PC-3 (cell line): ENCODE results near the gene IL19. TPM values are rescaled to one million over a fixed set of nuclear protein-coding genes. Genes with fewer than 3 reads are reported as not detected.

Experiments used
- ATAC-seq: fragments of 200-7000 bp; cut with Tn5 transposase; 2 replicates; pipeline ENCODE4 v1.9.1; 2020; ENCODE audit warnings: mild to moderate bottlenecking, moderate library complexity
- BruUV-seq: library from RNA; stranded (reverse); fragments of 400-500 nt; replicated peaks from 2 replicates; lab custom pipeline; 2021; lab: Mats Ljungman, UMichigan
- CTCF ChIA-PET: fragments of 300-600 bp; sonication (Branson Sonifier 250); formaldehyde crosslinking; loops from one replicate; lab custom pipeline; 2022; ENCODE audit warnings: antibody characterized with exemption; lab: Charles Lee
- POLR2A ChIA-PET: fragments of 300-600 bp; sonication (Branson Sonifier 250); formaldehyde crosslinking; loops from one replicate; lab custom pipeline; 2022; ENCODE audit warnings: antibody characterized with exemption; ENCODE audit not compliant: unreplicated experiment; lab: Charles Lee
- DNase-seq: peaks from one replicate; pipeline ENCODE4 v3.0.0-alpha.2; 2015
- H2AFZ ChIP-seq: fragments of 300-600 bp; sonication (generic); 2 replicates; pipeline ENCODE4 v1.6.0; 2016; ENCODE audit warnings: antibody characterized with exemption, low read length
- H3F3A ChIP-seq: fragments of 300-600 bp; sonication (generic); one replicate; pipeline ENCODE4 v1.6.0; 2017; ENCODE audit warnings: antibody characterized with exemption, low read length, control low read depth, mild to moderate bottlenecking; ENCODE audit not compliant: unreplicated experiment
- H3K27ac ChIP-seq: fragments of 300-600 bp; sonication (generic); 2 replicates; pipeline ENCODE4 v1.5.1; 2016; ENCODE audit warnings: mild to moderate bottlenecking, low read length
- H3K27me3 ChIP-seq: fragments of 300-600 bp; sonication (generic); 2 replicates; pipeline ENCODE4 v1.6.1; 2016; ENCODE audit warnings: low read length, mixed read lengths
- H3K36me3 ChIP-seq: fragments of 300-600 bp; sonication (generic); 2 replicates; pipeline ENCODE4 v1.6.1; 2016; ENCODE audit warnings: low read depth, mixed run types, low read length, mixed read lengths
- H3K4me1 ChIP-seq: fragments of 300-600 bp; sonication (generic); 2 replicates; pipeline ENCODE4 v1.5.1; 2016; ENCODE audit warnings: low read length; ENCODE audit not compliant: insufficient read depth
- H3K4me2 ChIP-seq: fragments of 300-600 bp; sonication (generic); 2 replicates; pipeline ENCODE4 v1.6.0; 2016; ENCODE audit warnings: low read length
- H3K4me3 ChIP-seq: fragments of 300-600 bp; sonication (generic); 2 replicates; pipeline ENCODE4 v1.5.1; 2016; ENCODE audit warnings: mild to moderate bottlenecking, low read length, mixed read lengths
- H3K79me2 ChIP-seq: fragments of 300-600 bp; sonication (generic); 2 replicates; pipeline ENCODE4 v1.6.1; 2017; ENCODE audit warnings: low read length, mixed read lengths
- H3K9ac ChIP-seq: fragments of 300-600 bp; sonication (generic); 2 replicates; pipeline ENCODE4 v1.6.0; 2016; ENCODE audit warnings: mild to moderate bottlenecking, low read length
- H3K9me2 ChIP-seq: fragments of 300-600 bp; sonication (generic); replicated peaks from 2 replicates; pipeline ENCODE4 v1.6.1; 2016; ENCODE audit warnings: mixed run types, low read length, mixed read lengths
- H3K9me3 ChIP-seq: fragments of 300-600 bp; sonication (generic); 2 replicates; pipeline ENCODE4 v1.6.1; 2016; ENCODE audit warnings: low read length, mixed read lengths
- H4K20me1 ChIP-seq: fragments of 300-600 bp; sonication (generic); 2 replicates; pipeline ENCODE4 v1.6.1; 2016; ENCODE audit warnings: low read length, mixed read lengths
- EZH2 ChIP-seq: fragments of 300-600 bp; sonication (generic); IDR thresholded peaks from one replicate; pipeline ENCODE4 v1.6.1; 2017; ENCODE audit warnings: antibody characterized with exemption, mild to moderate bottlenecking, low read length; ENCODE audit not compliant: unreplicated experiment
- EZH2phosphoT487 ChIP-seq: fragments of 300-600 bp; sonication (generic); IDR thresholded peaks from 2 replicates; pipeline ENCODE4 v1.6.1; 2018; ENCODE audit warnings: mild to moderate bottlenecking, antibody characterized with exemption, low read length, borderline replicate concordance
- intact Hi-C: fragments of 100-400 bp; cut with micrococcal nuclease; formaldehyde crosslinking; loops from 2 replicates; pipeline ENCODE4 v1.9.0; 2023
- total RNA-seq: library from RNA; depleted of rRNA; stranded (reverse); fragments of >200 nt; gene quantifications from 2 replicates; pipeline ENCODE4 v1.2.3, GENCODE V29; 2014
- TF ChIP-seq, protein P1 (sequence below): fragments of 300-600 bp; sonication (generic); conservative IDR thresholded peaks from 2 replicates; pipeline ENCODE4 v1.5.1; 2017; ENCODE audit warnings: antibody characterized with exemption, low read depth, mild to moderate bottlenecking, low read length

The IL19 gene
- total RNA-seq, 1 experiment from 2014 or later: not detected

DNA sequence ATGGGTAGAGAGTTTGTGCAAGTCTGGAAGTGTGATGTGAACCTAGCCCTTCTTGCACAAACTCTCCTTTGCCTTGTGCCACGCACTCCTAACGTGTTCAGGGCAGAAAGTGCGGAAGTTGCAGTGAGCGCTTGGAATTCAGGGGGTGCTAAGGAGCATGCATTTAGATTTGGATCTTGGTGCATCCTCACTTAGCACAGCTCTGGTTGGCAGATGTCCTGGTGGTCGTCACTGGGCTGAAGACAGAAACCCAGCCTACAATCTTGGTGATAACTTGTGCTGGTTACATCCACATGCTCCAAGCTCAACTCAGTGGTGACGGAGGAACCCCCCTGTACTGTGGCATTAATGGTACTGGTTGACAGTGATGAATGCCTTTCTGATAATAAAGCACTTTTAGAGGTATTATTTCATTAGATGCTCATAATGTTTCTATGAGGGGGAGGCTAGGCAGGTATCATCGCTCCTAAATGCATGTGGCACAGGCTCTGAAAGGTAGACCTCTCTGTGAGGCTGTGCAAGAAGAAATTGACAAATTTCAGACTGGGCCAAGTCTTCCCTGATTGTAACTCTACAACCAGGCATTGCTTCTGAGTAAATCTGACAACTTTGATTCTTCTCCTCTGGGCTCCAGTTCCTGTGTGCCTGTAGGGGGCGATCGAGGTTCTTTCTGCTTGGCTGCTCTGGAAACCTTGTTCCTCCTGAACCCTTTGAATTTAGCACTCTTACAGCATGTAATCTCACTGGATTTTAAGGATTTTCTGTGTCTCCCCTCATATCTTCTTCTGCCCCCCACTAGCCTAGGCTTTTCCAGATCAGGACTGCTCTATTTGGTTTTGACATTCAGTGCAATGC, 45.2 kb upstream of the IL19 start:
- TF ChIP-seq, protein P1, sequence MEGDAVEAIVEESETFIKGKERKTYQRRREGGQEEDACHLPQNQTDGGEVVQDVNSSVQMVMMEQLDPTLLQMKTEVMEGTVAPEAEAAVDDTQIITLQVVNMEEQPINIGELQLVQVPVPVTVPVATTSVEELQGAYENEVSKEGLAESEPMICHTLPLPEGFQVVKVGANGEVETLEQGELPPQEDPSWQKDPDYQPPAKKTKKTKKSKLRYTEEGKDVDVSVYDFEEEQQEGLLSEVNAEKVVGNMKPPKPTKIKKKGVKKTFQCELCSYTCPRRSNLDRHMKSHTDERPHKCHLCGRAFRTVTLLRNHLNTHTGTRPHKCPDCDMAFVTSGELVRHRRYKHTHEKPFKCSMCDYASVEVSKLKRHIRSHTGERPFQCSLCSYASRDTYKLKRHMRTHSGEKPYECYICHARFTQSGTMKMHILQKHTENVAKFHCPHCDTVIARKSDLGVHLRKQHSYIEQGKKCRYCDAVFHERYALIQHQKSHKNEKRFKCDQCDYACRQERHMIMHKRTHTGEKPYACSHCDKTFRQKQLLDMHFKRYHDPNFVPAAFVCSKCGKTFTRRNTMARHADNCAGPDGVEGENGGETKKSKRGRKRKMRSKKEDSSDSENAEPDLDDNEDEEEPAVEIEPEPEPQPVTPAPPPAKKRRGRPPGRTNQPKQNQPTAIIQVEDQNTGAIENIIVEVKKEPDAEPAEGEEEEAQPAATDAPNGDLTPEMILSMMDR: peak; percentile 89
- TF ChIP-seq EZH2 (no peak), EZH2phosphoT487 (no peak)
- no peak overlapping the region; the same call in 1 of the 2 replicates for H3K27ac ChIP-seq
- peaks cover 69% of the 10 kb centered on the region for H3K79me2 ChIP-seq
- peak; percentile 69 for DNase-seq
- H3K9me2 ChIP-seq: no peaks in the 10 kb centered on the region
- no peak overlapping the region for H2AFZ ChIP-seq
- ChIA-PET POLR2A (no interaction called here), CTCF (interaction anchor here (0.6 to 1.7 kb wide), 4 partner anchors 10 to 296 kb away, joined by 3 to 10 read pairs (median 6); no protein-coding TSS in a partner anchor)
- peaks cover 29% of the 10 kb centered on the region for H3K4me1 ChIP-seq
- no peaks in the 10 kb centered on the region for H3F3A ChIP-seq
- BruUV-seq: no TSS peak
- ATAC-seq: peak; percentile 47
- H3K4me3 ChIP-seq: no peak overlapping the region
- intact Hi-C loops: loop anchor here (5.0 kb wide), 1 partner anchor 352 kb away; no protein-coding TSS in a partner anchor
- no peak overlapping the region; the same call in 1 of the 2 replicates for H3K9ac ChIP-seq
- no peaks in the 10 kb centered on the region for H3K27me3 ChIP-seq
- no peak overlapping the region for H3K4me2 ChIP-seq
- no peaks in the 10 kb centered on the region for H3K9me3 ChIP-seq
- H3K36me3 ChIP-seq: peaks cover 12% of the 10 kb centered on the region; the same call in 1 of the 2 replicates
- peaks cover 20% of the 10 kb centered on the region for H4K20me1 ChIP-seq

DNA sequence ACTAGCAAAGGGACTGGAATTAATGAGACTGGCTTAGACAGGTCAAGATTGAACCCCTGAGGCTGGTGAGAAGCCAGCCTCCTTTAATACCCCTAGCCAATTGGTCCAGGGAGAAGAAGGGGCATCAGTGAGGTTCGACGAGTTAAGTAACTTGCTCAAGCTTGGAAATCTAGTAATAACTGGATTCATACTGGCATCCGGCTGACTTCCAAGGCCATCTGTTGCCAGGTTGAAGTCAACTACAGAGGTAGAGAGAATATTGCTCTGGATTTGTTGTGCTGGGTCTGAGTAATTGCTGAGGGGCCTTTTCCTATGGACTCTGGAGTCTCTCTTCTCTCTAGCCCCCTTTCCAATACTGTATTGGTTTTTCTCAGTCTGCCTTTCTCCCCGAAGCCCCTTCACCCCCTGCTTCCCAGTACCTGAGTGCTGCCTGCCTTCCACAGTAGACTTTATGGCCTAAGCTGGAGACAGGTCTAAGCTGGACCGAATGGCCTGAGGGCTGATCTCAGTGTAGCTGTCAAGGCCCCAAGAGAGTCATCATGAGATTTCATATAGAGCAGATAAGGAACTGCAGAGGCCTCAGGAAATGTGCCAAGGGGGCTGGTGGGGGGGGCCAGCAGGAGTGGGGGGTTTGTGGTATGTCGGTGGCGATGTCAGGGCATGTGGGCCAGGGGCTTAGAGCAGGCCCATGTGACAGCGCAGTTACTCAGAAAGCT, 42.4 kb upstream of the IL19 start:
- Histone ChIP-seq H3K9me3 (no peaks in the 10 kb centered on the region), H3K36me3 (peaks cover 28% of the 10 kb centered on the region; the same call in 1 of the 2 replicates), H3K9ac (no peak overlapping the region), H3K27me3 (no peaks in the 10 kb centered on the region), H2AFZ (no peak overlapping the region), H3K4me2 (no peak overlapping the region), H3K4me1 (peaks cover 18% of the 10 kb centered on the region), H3K4me3 (no peak overlapping the region), H3F3A (no peaks in the 10 kb centered on the region), H3K79me2 (peaks cover 44% of the 10 kb centered on the region), H3K27ac (no peak overlapping the region), H3K9me2 (no peaks in the 10 kb centered on the region), H4K20me1 (peaks cover 20% of the 10 kb centered on the region)
- ATAC-seq: no peak
- DNase-seq: no peak
- TF ChIP-seq EZH2phosphoT487 (no peak), EZH2 (no peak)
- TF ChIP-seq, protein P1: no peak
- intact Hi-C loops: loop anchor here (2.0 to 5.0 kb wide), 2 partner anchors 93 to 349 kb away; partner anchors contain the start of gene DYRK3
- BruUV-seq: no TSS peak
- ChIA-PET POLR2A (no interaction called here), CTCF (no interaction called here)
